HG02610 (cell line): ENCODE measurements around the gene IFIT3.

ENCODE experiments used
- ATAC-seq: cut with Tn5 transposase; IDR thresholded peaks from one replicate; pipeline ENCODE4 v1.9.1; 2021; ENCODE audit warnings: mild to moderate bottlenecking, moderate library complexity; ENCODE audit not compliant: unreplicated experiment

The IFIT3 gene

DNA sequence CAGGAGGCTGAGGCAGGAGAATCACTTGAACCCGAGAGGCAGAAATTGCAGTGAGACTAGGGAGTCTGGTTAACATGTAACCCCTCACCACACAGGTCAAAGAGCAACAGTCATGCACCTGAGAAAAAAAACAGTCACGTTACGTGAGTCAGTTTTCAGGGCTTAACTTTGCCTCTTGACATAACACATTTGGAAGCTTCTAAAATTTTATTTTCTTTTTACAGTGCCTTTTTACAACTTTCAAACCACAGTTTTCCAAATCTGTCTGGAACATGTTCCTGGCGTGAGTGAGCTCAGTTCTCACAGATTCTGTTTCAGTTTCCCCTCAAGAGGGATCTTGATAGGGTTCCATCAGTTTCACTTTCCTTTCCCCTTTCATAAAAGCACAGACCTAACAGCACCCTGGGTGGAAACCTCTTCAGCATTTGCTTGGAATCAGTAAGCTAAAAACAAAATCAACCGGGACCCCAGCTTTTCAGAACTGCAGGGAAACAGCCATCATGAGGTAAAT lies 4.4 kb downstream of the IFIT3 start:
- peak; percentile 40 for ATAC-seq

DNA sequence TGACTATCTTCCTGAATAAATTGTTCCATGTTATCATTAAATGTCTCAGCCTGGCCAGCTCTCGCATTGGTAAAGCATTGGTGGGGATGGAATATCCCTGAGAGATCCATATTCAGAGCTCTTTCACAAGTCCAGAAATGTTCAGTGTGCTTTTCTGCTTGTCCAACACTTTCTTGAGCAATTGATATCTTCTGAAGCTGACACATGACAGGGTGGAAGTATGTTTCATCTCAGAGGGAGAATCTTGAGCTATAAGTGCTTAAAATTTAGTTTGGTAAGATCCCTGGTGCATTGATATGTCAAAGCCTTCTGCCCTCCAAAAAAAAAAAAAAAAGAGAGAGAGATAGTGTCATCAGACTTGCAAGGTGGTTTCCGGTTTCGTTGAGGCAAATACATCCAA lies 7.4 kb downstream of the IFIT3 start:
- ATAC-seq = no peak

DNA sequence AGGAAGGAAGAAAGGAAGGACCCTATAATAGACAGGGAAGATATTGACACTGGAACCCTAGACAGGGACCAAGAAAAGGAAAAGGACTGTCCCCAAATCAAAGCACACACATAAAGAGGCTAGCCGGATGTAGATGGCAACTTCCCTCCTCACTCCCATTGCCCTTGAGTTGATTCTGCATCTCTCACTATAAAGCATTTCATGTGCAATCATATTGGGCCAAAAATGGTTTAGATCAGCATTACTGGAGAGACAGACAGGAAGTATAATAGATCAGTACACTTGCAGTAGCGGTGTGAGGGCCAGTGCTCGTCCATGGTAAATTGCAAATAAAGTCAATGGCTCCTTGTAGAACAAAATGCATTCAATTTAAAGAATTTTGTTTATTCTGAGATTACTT lies 8.4 kb downstream of the IFIT3 start:
- no peak for ATAC-seq

DNA sequence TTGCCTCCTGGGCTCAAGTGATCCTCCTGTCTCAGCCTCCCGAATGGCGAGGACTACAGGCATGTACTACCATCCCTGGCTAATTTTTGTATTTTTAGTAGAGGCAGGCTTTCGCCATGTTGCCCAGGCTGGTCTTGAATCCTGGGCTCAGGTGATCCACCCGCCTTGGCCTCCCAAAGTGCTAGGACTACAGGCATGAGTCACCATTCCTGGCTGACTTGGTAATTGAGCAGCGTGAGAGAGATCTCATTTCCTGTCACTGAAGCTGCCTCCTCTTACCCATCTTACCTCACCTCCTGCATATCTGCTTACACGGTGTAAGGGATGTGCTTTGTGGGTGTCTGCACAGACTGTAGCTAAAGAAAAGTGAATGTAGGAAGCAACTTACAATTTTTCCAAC lies 9.7 kb downstream of the IFIT3 start:
- no peak for ATAC-seq

DNA sequence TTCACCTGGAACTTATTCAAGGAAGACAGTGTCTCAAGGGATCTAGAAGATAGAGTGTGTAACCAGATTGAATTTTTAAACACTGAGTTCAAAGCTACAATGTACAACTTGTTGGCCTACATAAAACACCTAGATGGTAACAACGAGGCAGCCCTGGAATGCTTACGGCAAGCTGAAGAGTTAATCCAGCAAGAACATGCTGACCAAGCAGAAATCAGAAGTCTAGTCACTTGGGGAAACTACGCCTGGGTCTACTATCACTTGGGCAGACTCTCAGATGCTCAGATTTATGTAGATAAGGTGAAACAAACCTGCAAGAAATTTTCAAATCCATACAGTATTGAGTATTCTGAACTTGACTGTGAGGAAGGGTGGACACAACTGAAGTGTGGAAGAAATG lies 10.9 kb downstream of the IFIT3 start:
- ATAC-seq = no peak

DNA sequence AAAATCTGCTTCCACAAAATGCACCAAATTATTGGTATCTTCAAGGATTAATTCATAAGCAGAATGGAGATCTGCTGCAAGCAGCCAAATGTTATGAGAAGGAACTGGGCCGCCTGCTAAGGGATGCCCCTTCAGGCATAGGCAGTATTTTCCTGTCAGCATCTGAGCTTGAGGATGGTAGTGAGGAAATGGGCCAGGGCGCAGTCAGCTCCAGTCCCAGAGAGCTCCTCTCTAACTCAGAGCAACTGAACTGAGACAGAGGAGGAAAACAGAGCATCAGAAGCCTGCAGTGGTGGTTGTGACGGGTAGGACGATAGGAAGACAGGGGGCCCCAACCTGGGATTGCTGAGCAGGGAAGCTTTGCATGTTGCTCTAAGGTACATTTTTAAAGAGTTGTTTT lies 12.1 kb downstream of the IFIT3 start:
- ATAC-seq = no peak

DNA sequence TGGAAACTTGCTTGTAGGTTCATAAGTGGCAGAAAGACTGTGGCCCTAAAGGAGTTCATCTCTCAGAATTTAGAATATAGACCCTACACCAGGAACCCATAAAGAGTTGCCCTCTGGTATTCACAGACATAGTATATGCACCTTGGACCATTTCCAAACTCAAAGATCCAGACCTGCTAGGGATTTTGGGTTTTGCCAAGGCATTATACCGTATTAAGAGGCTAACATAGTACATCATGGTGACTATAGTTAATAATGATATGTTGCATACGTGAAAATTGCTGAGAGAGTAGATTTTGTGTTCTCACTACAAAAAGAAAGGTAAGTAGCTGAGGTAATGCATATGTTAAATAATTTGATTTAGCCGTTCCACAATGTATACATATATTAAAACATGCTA lies 13.9 kb downstream of the IFIT3 start:
- no peak for ATAC-seq

DNA sequence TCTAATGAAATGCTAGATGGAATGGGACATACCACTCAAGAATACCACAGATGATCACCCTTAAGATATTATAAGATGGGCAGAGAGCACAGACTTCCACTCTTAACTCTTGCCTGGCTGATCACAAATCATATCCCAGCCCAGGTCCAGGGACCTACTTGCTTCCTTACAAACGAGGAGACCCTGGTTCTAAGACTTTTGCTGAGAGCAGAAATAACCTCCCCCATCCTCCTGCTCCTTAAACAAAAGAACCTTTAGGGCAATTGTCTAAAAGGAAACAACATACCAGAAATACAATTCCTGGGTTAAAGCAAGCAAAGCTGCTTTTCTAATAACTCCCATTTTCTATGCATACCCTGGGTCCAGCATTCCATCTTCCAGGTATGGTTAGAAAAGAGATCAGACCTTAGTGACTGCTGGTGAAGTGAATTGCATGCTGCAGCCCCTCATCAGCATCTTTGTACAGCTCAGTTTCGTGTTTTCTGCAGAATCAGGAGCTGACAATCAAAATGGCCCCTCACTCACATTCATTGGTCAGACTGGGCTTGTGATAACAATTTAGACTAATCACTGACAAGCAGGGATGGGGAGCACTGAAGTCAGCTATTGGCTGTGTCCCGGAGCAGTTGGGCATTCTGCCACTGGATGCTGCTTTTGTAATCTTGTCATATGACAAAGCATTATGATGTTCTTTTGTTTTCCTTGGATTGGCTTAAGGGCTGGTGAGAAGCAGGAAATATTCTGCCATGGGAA lies 14.6 kb downstream of the IFIT3 start:
- ATAC-seq = no peak

DNA sequence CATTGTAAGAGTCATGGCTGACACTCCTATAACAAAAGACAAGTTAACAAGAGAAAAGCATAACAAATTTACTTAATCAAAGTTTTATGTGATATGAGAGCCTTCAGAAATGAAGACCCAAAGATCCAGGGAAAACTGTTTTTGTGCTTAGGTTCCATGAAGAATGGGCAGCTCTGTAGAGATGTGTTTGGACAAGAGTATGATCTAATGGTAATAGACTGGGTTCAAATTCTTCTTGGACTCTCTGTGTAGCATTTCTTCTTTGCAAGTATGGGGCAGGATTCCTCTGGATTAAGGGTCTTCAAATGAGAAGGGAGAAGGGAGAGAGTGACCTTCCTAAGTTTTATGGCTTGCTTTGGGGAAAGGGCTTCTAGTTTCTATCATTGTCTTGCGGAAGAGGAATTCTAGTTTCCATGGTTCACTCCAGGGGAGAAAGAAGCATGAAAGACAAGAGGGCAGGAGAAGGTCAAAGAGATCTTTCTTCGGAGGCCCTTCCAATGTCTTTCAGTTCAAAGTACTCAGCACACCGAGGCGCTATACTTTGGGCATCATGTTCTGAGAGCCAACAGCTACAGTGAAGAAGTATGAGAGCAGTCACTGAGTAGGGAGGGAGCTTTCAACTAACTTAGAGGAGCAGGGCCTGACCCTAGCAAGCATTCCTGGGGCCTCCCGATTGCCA lies 15.4 kb downstream of the IFIT3 start:
- no peak for ATAC-seq

DNA sequence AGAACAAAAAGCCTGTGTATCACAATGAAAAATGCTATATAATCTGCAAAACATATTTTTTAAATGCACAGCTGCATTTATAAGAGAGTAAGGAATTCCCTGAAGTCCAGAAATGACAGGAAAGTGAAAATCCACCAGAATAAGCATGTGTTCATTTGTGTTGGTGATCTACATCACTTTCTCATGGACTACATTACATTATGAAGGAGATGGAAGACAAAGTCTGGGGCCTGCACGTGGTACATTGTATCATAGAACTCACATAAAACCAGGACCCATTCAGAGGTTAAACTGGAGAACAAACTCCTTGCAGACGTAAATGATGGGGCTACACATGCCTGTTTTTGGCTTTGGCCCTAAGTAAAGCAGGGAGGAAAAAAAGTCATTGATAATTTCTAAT lies 16.4 kb downstream of the IFIT3 start:
- ATAC-seq = no peak

DNA sequence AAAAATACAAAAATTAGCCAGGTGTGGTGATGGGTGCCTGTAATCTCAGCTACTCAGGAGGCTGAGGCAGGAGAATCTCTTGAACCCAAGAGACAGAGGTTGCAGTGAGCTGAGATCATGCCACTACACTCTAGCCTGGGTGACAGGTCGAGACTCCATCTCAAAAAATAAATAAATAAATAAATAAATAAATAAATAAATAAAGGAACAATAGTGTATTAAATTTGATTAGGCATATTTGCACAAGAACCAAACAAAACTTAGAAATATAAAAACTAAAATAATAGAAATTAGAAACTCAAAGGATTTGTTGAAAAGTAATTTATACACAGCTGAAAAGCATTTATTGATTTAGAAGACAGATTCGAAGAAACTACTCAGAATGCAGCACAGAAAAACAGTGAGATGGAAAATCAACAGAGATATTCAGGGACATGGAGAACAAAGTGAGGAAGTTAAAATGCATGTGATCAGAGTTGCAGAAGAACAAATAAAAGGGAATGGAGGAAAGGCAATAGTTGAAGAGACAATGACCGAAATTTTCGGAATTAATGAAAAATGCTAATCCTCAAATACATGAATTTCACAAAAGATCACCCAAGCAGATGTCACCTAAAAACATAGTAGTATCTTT lies 17.7 kb downstream of the IFIT3 start:
- ATAC-seq = no peak

DNA sequence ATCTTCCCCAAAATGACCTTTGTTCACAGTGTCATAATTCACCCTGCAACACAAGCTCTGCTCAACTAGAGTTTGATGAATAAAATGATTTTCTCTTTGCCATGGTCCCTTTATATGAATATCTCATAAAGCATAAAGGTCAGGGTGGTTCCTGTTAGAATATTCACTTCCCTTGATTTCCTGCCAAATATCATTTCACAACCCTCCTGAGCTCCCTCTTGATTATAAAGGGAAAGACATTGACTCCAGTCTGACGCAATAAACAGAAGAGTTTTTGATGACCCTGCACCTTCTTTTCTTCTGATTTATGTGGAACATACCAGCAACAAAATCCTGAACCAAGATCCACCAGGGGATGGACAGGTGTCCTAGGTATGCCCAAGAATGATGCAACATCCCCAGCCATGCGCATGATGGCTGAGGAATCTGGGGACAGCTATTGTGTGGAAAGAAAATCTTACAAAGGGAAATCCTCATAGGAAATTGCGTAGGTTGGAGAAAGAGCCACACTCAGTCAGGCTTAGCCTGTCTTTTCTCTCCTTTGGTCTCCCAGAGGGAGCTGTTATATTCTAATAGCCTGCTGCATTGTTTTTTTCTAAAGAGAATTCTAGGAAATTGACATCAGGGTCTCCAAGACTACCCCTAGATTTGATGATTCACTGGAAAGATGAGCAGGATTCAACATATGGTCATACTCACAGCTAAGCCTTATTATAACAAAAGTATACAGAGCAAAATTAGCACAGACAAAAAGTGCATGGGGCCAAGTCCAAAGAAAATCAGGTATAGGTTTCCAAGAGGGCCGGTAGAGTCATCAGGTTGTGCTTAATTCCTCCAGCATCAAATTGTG lies 18.8 kb downstream of the IFIT3 start:
- no peak for ATAC-seq

DNA sequence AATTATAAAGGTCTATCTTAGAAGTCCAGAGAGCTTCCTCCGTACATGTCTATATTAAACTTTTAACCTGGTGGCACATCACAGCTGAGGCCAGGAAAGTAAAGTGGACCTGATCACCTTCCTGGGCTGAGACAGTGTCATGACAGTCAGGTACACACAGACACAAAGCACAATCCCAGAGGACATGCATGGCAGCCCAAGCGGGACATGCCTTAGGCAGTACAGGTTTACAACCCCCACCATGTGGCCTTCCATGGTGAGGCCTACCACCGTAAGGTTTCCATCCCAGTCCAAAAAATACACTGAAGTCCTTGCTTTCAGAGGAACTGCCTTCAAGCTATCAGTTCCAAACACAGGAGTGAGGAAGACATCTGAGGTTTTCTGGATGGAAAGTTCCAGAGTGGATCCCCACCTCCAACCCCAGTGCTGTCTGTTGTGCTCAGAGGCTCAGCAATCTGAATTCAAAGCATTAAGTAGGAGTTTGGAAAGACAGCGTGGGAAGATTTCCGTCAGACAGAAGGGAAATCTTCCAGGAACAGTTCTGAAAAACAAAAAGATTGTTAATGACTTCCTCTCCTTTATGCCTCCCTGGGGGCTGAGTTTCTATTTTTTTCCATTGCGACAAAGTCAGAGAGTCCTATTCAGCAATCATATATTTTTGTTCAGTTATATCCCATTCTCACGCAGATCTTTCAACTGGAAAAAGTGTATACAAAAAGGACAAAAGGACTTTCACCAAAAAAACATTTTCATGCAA lies 20.1 kb downstream of the IFIT3 start:
- ATAC-seq = no peak

DNA sequence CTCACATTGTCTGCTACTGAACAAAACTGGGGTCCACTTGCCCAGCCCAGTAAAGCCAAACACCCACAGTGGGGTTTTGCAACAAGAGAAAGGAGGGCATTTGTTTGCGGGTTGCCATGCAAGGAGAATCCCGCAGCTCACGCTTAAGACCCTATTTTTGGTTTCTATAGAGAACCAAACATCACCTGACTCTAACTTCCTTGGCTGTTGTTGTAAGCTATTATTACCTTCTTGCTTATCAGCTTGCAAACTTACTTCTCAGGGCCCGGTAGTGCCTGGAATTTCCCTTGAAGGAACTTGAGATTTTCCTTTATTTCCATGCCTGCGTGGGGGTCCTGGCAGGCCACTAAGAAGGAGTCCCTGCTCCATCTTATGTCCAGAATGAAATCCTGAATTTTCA lies 20.7 kb downstream of the IFIT3 start:
- ATAC-seq = no peak

DNA sequence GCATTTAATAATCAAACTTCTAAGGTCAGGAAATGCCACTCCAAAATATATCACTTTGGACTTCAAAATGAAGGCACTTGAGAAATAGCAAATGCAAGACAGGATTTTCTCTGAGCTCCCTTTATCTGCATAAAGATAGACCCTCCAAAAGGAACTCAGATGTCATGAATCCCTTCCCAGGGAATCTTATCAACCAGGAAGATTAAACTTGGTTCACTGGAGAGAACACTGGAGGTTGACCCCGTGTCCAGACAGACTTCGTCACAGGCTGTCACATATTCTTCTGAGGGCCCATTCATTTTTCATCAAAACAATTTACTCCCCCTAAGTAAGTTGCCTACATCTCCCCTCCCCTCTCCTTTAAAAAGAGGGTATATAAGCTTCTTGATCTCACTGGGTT lies 21.2 kb downstream of the IFIT3 start:
- ATAC-seq = no peak

DNA sequence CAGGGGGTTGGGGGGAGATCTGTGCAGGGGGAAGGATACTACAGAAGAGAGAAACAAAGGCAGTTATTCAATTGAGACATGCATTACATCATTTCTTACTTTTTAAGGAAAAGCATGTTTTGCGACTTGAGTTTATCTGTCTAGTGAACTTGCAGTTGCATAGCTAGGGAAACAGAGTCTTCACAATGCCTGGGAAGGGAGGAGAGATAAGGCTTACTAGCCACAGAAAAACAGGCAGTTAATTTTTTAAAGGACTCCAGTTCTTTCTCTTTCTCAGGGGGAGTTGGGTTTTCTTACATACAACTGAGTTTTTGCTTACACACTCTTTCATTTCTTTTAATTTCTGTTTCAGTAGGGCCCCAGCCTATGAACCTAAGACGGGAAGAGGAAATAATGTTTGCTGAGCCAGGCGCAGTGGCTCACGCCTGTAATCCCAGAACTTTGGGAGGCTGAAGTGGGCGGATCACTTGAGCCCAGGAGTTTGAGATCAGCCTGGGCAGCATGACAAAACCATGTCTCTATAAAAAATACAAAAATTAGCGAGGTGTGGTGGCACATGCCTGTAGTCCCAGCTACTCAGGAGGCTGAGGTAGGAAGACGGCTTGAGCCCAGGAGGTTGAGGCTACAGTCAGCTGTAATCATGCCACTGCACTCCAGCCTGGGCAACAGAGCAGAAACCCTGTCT lies 23.0 kb downstream of the IFIT3 start:
- ATAC-seq = peak; percentile 29

DNA sequence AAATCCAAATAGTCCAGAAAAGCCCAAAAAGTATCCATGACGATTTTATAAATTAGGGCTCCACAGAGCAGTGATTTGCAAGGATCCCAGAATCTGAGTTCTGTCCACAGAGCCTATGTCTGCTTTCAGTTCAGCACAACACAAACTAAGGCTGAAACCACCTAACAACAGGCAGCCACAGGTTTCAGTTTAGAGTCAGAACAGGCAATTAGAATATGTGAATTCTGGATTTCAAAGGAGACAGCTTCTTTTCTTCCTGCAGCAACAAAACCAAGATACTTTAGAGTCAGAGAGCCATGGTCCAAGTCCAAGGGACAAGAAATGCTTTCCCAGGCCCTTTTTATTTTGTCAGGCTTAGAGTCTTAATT lies 23.6 kb downstream of the IFIT3 start:
- peak; percentile 82 for ATAC-seq

DNA sequence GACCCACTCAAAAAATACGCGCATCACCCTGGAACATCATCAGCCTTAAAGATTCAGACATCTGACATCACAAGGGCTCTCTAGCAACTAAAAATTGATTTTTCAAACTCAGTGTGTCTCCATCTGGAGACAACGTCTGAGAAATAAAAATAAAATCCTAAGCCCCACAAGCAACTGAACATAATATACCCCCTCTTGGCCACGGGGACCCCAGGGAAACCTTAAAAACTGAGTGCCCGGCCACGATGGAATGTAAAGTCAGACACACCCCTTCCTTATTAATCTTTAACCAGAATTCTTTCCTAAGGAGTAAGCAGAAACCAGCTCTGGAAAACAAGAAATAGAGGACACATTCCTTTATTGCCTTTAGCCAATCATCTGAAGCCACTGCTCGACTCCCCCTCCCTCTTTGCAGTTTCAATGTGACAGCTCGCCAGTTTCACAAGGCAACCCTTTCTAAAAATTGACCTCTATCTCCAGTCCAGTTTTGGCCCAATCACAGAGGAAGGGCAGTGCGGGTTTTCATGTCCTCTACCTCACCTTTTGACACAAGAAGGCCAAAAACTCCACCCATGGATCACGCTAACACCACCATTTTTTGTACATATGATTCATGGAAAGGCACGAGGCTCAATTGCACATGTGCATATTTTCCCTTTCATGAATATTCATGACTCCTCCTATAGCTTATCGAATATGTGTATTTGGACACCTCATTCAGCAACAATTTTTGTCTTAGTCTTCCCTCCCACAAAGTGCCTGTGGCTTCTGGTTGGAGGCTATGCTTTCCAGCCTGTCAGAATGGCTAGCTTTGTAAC lies 24.2 kb downstream of the IFIT3 start:
- peak; percentile 36 for ATAC-seq

DNA sequence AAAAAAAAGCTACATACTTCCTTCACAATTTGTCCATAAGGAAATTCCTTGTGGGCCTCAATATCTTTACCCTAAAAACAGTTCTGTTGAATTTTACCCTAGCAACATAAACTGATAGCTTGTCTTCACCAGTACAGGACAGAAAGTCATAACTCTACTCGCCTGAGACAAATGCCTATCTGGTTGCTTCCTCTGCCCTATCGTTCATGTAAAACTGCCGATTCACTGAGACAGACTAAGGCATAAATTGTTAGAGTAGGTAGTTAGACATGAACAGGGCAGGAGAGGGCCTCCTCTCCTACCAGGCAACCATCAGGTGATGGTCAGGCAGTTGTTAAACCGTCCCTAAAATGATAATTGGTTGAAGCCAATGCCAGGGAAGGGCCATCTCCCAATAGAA lies 25.0 kb downstream of the IFIT3 start:
- ATAC-seq = no peak
